22Rv1 (cell line): Measurements from ENCODE around the gene GRAMD1B.

ENCODE experiments used
- CTCF ChIP-seq: fragments of 450-650 bp; IDR thresholded peaks from 2 replicates; pipeline ENCODE4 v1.5.1; 2017; ENCODE audit warnings: mild to moderate bottlenecking
- ZFX ChIP-seq: fragments of 450-650 bp; IDR thresholded peaks from 2 replicates; pipeline ENCODE4 v1.6.1; 2017; ENCODE audit warnings: antibody characterized with exemption, borderline replicate concordance

- no peak for TF ChIP-seq CTCF
- TF ChIP-seq ZFX, result no peak
These were observed 52.1 kb downstream of the GRAMD1B start for GRCh38 chr11:123482218-123482617.
